ACC112 (cell line): Measurements from ENCODE around the gene HS3ST6.
"Not testable (repeated sequence)": the region's sequence is repeated elsewhere in the genome, so short reads cannot be mapped to it uniquely, and the experiment has no call there.

Source experiments
- H2AFZ ChIP-seq: fragments of 200-600 bp; sonication (generic); one replicate; pipeline ENCODE4 v1.6.0; 2017; ENCODE audit warnings: antibody characterized with exemption, low read length; ENCODE audit not compliant: unreplicated experiment
- H3K27ac ChIP-seq: fragments of 200-600 bp; sonication (generic); 2 replicates; pipeline ENCODE4 v1.5.1; 2014; ENCODE audit warnings: low read depth, mild to moderate bottlenecking, antibody characterized with exemption, low read length, moderate library complexity
- H3K27me3 ChIP-seq: fragments of 200-600 bp; sonication (generic); 2 replicates; pipeline ENCODE4 v1.6.1; 2014; ENCODE audit warnings: mild to moderate bottlenecking, antibody characterized with exemption, low read length, moderate library complexity, mixed read lengths; ENCODE audit not compliant: insufficient read depth
- H3K36me3 ChIP-seq: fragments of 200-600 bp; sonication (generic); 2 replicates; pipeline ENCODE4 v1.6.1; 2016; ENCODE audit warnings: mild to moderate bottlenecking, antibody characterized with exemption, low read length, moderate library complexity, mixed read lengths; ENCODE audit not compliant: insufficient read depth
- H3K4me1 ChIP-seq: fragments of 200-600 bp; sonication (generic); one replicate; pipeline ENCODE4 v1.6.1; 2016; ENCODE audit warnings: low read length, mixed read lengths; ENCODE audit not compliant: insufficient read depth, unreplicated experiment, control insufficient read depth
- H3K4me3 ChIP-seq: fragments of 200-600 bp; sonication (generic); 2 replicates; pipeline ENCODE4 v1.5.1; 2014; ENCODE audit warnings: mild to moderate bottlenecking, low read depth, low read length
- H3K79me2 ChIP-seq: fragments of 200-600 bp; sonication (generic); one replicate; pipeline ENCODE4 v1.6.0; 2016; ENCODE audit warnings: low read length; ENCODE audit not compliant: control insufficient read depth, unreplicated experiment, insufficient read depth

The HS3ST6 gene

GRCh38 chr16:1945559-1946391, 27.6 kb upstream of the HS3ST6 start:
- Histone ChIP-seq H3K4me1 (peaks cover 10% of the 10 kb centered on the region), H3K36me3 (no peaks in the 10 kb centered on the region), H3K27me3 (no peaks in the 10 kb centered on the region), H2AFZ (no peak overlapping the region), H3K79me2 (no peaks in the 10 kb centered on the region), H3K27ac (no peak overlapping the region), H3K4me3 (no peak overlapping the region)

GRCh38 chr16:1944612-1945199, 26.5 kb upstream of the HS3ST6 start:
- H2AFZ ChIP-seq, result no peak overlapping the region
- H3K27me3 ChIP-seq, result no peaks in the 10 kb centered on the region
- H3K27ac ChIP-seq, result no peak overlapping the region
- no peaks in the 10 kb centered on the region for H3K36me3 ChIP-seq
- no peaks in the 10 kb centered on the region for H3K79me2 ChIP-seq
- H3K4me3 ChIP-seq, result no peak overlapping the region
- H3K4me1 ChIP-seq, result peaks cover 10% of the 10 kb centered on the region

GRCh38 chr16:1942810-1943726, 24.9 kb upstream of the HS3ST6 start, which contains the start of gene MSRB1:
Gene MSRB1 (minus strand): TSS chr16:1943199. CDS start chr16:1943156, 43 bp downstream.
- Histone ChIP-seq H3K4me1 (peaks cover 10% of the 10 kb centered on the region), H3K4me3 (peak within 1 kb of the TSS; percentile 91), H3K36me3 (no peaks in the 10 kb centered on the region), H3K79me2 (no peaks in the 10 kb centered on the region), H2AFZ (peak within 1 kb of the TSS; percentile 77), H3K27ac (no peak within 1 kb of the TSS), H3K27me3 (no peaks in the 10 kb centered on the region)

GRCh38 chr16:1942047-1942809, 24.0 kb upstream of the HS3ST6 start:
- peak overlapping the region; percentile 59 for H2AFZ ChIP-seq

GRCh38 chr16:1941162-1942046, 23.2 kb upstream of the HS3ST6 start:
- Histone ChIP-seq H3K27ac (no peak overlapping the region), H3K27me3 (no peaks in the 10 kb centered on the region), H2AFZ (no peak overlapping the region), H3K36me3 (no peaks in the 10 kb centered on the region), H3K4me1 (peaks cover 10% of the 10 kb centered on the region), H3K79me2 (no peaks in the 10 kb centered on the region), H3K4me3 (peak overlapping the region; percentile 91)

More at GRCh38 chr16:1942047-1942809, 24.0 kb upstream of the HS3ST6 start:
- H3K27ac ChIP-seq, result no peak overlapping the region
- H3K4me1 ChIP-seq, result peaks cover 10% of the 10 kb centered on the region
- H3K36me3 ChIP-seq, result no peaks in the 10 kb centered on the region
- H3K27me3 ChIP-seq, result no peaks in the 10 kb centered on the region
- peak overlapping the region; percentile 91 for H3K4me3 ChIP-seq
- H3K79me2 ChIP-seq, result no peaks in the 10 kb centered on the region

GRCh38 chr16:1940273-1941161, 22.3 kb upstream of the HS3ST6 start:
- no peaks in the 10 kb centered on the region for H3K27me3 ChIP-seq
- peaks cover 10% of the 10 kb centered on the region for H3K4me1 ChIP-seq
- no peak overlapping the region for H3K4me3 ChIP-seq
- no peaks in the 10 kb centered on the region for H3K79me2 ChIP-seq
- no peak overlapping the region for H3K27ac ChIP-seq
- no peaks in the 10 kb centered on the region for H3K36me3 ChIP-seq
- H2AFZ ChIP-seq, result no peak overlapping the region

GRCh38 chr16:1939833-1940232, 21.6 kb upstream of the HS3ST6 start:
- not testable (repeated sequence) for H3K4me3 ChIP-seq, H3K79me2 ChIP-seq, H2AFZ ChIP-seq, H3K36me3 ChIP-seq, H3K27me3 ChIP-seq, H3K27ac ChIP-seq
- H3K4me1 ChIP-seq, result peaks cover 10% of the 10 kb centered on the region

- peaks cover 10% of the 10 kb centered on the region for H3K4me1 ChIP-seq
- no peaks in the 10 kb centered on the region for H3K79me2 ChIP-seq
- H3K27ac ChIP-seq, result no peak overlapping the region
- H2AFZ ChIP-seq, result no peak overlapping the region
- no peaks in the 10 kb centered on the region for H3K27me3 ChIP-seq
- no peaks in the 10 kb centered on the region for H3K36me3 ChIP-seq
- H3K4me3 ChIP-seq, result no peak overlapping the region
Measured at GRCh38 chr16:1938910-1939309, 20.7 kb upstream of the HS3ST6 start.

GRCh38 chr16:1938316-1938715, 20.1 kb upstream of the HS3ST6 start:
- Histone ChIP-seq H2AFZ (no peak overlapping the region), H3K4me1 (peaks cover 10% of the 10 kb centered on the region), H3K36me3 (no peaks in the 10 kb centered on the region), H3K4me3 (no peak overlapping the region), H3K79me2 (no peaks in the 10 kb centered on the region), H3K27ac (no peak overlapping the region), H3K27me3 (no peaks in the 10 kb centered on the region)
